Large intestine (tissue), 3 donors: ENCODE results near the gene TANK. TPM values are rescaled to one million over a fixed set of nuclear protein-coding genes. Genes with fewer than 3 reads are reported as not detected.
A peak's percentile ranks its signal among the peaks of the same experiment; 100 is the strongest.
"Not testable (repeated sequence)": the region's sequence is repeated elsewhere in the genome, so short reads cannot be mapped to it uniquely, and the experiment has no call there.

Source experiments
- DNase-seq, 2 donors: peaks; one replicate each; pipeline versions ENCODE4 v3.0.0 to v3.0.0-alpha.2; 2013
- H3K27ac ChIP-seq: one replicate; pipeline ENCODE4 v1.5.1; 2013; ENCODE audit warnings: low read length
- H3K27me3 ChIP-seq: 2 replicates; pipeline ENCODE4 v1.6.1; 2013; ENCODE audit warnings: low read length; ENCODE audit not compliant: control insufficient read depth, insufficient read depth
- H3K36me3 ChIP-seq: 2 replicates; pipeline ENCODE4 v1.6.1; 2013; ENCODE audit warnings: low read length; ENCODE audit not compliant: control insufficient read depth, insufficient read depth
- H3K4me1 ChIP-seq: one replicate; pipeline ENCODE4 v1.6.1; 2013; ENCODE audit warnings: low read length; ENCODE audit not compliant: control insufficient read depth, insufficient read depth
- H3K4me3 ChIP-seq: one replicate; pipeline ENCODE4 v1.5.1; 2013; ENCODE audit warnings: low read length
- H3K9me3 ChIP-seq: one replicate; pipeline ENCODE4 v1.6.1; 2013; ENCODE audit warnings: mild to moderate bottlenecking, low read depth, low read length, moderate library complexity; ENCODE audit not compliant: control insufficient read depth
- WGBS: methylation state at CpG from one replicate; pipeline ENCODE4 v1.1.5; 2013; ENCODE audit warnings: low lambda C conversion rate; ENCODE audit not compliant: insufficient coverage; 5-methylcytosine and 5-hydroxymethylcytosine counted together
- polyA plus RNA-seq: library from polyadenylated mRNA; unstranded; fragments of 120-200 nt; gene quantifications from one replicate; pipeline ENCODE4 v1.2.1, GENCODE V29; 2013

Gene TANK
- polyA plus RNA-seq, 1 donor = 51.1 TPM

- peak in 1 of 2 donors; percentile 46 for DNase-seq
- H3K36me3 ChIP-seq, H3K27ac ChIP-seq, H3K27me3 ChIP-seq, H3K4me1 ChIP-seq, H3K4me3 ChIP-seq: not testable (repeated sequence)
- WGBS = 65% methylated on average over 9 of the region's 11 CpGs
- peaks cover 10% of the 10 kb centered on the region for H3K9me3 ChIP-seq
Measured at GRCh38 chr2:161278564-161279229, 118.5 kb downstream of the TANK start.

GRCh38 chr2:161279230-161279815 lies 119.1 kb downstream of the TANK start:
- H3K27me3 ChIP-seq, H3K36me3 ChIP-seq, H3K4me1 ChIP-seq, H3K27ac ChIP-seq, DNase-seq, H3K4me3 ChIP-seq: not testable (repeated sequence)
- whole genome bisulfite sequencing = 87% methylated on average over 3 of the region's 5 CpGs
- peaks cover 10% of the 10 kb centered on the region for H3K9me3 ChIP-seq

GRCh38 chr2:161280906-161281323 lies 120.7 kb downstream of the TANK start:
- WGBS = no CpG with 5 or more reads among the region's 18 CpGs
- H3K27ac ChIP-seq, H3K36me3 ChIP-seq, H3K4me3 ChIP-seq, H3K4me1 ChIP-seq, H3K27me3 ChIP-seq: not testable (repeated sequence)
- peak in 1 of 2 donors; percentile 10 for DNase-seq
- H3K9me3 ChIP-seq = peaks cover 10% of the 10 kb centered on the region

- not testable (repeated sequence) for H3K27ac ChIP-seq, H3K4me3 ChIP-seq, H3K4me1 ChIP-seq, H3K36me3 ChIP-seq, H3K27me3 ChIP-seq
- peak in 1 of 2 donors; percentile 4 for DNase-seq
- peaks cover 10% of the 10 kb centered on the region for H3K9me3 ChIP-seq
- WGBS = 60% methylated on average over 2 of the region's 11 CpGs
Measured at GRCh38 chr2:161281615-161282310, 121.5 kb downstream of the TANK start.

GRCh38 chr2:161282311-161282644 lies 122.0 kb downstream of the TANK start:
- H3K9me3 ChIP-seq = peaks cover 10% of the 10 kb centered on the region
- not testable (repeated sequence) for H3K4me3 ChIP-seq, H3K27ac ChIP-seq, H3K4me1 ChIP-seq, H3K27me3 ChIP-seq, H3K36me3 ChIP-seq, DNase-seq
- WGBS = 52% methylated on average over 2 of the region's 9 CpGs

- WGBS = 83% methylated on average over 1 of the region's 1 CpG
- Histone ChIP-seq H3K36me3 (no peaks in the 10 kb centered on the region), H3K4me1 (no peaks in the 10 kb centered on the region), H3K4me3 (no peak overlapping the region), H3K27me3 (no peaks in the 10 kb centered on the region), H3K27ac (no peak overlapping the region), H3K9me3 (peaks cover 7% of the 10 kb centered on the region)
- no peak for DNase-seq
Measured at GRCh38 chr2:161283926-161284325, 123.7 kb downstream of the TANK start.

Other genes starting within 250 kb of the TANK start
- 35.9 TPM for gene PSMD14, start 148.0 kb downstream of the TANK start, polyA plus RNA-seq